HepG2 (cell line): Measurements from ENCODE around the gene RUSF1. TPM values are rescaled to one million over a fixed set of nuclear protein-coding genes. Genes with fewer than 3 reads are reported as not detected.
A peak's percentile ranks its signal among the peaks of the same experiment; 100 is the strongest.

Experiments
- ARNT ChIP-seq: fragments of 450-650 bp; IDR thresholded peaks from 2 replicates; pipeline ENCODE4 v1.6.1; 2017
- ATF5 ChIP-seq: sonication (generic); formaldehyde crosslinking; IDR thresholded peaks from 2 replicates; pipeline ENCODE4 v1.4.0; 2020; ENCODE audit warnings: mild to moderate bottlenecking, low read depth, missing genetic modification reagents
- ESRRA ChIP-seq: sonication (generic); formaldehyde crosslinking; IDR thresholded peaks from 2 replicates; pipeline ENCODE4 v1.5.1; 2020; ENCODE audit warnings: mild to moderate bottlenecking, low read depth, missing genetic modification reagents
- FOXO4 ChIP-seq: sonication (generic); formaldehyde crosslinking; conservative IDR thresholded peaks from 2 replicates; pipeline ENCODE4 v1.8.1; 2023; ENCODE audit warnings: missing genetic modification reagents
- HMG20B ChIP-seq: conservative IDR thresholded peaks from 2 replicates; pipeline ENCODE4 v1.6.1; 2016; ENCODE audit warnings: missing genetic modification reagents, missing compliant biosample characterization
- MLXIP ChIP-seq: sonication (generic); formaldehyde crosslinking; IDR thresholded peaks from 2 replicates; pipeline ENCODE4 v1.9.0; 2021; ENCODE audit warnings: missing genetic modification reagents, borderline replicate concordance
- NFRKB ChIP-seq: fragments of 450-650 bp; IDR thresholded peaks from 2 replicates; pipeline ENCODE4 v1.6.1; 2017
- PAF1 ChIP-seq: IDR thresholded peaks from 2 replicates; pipeline ENCODE4 v1.6.1; 2016; ENCODE audit warnings: missing genetic modification reagents, missing compliant biosample characterization
- RXRB ChIP-seq: IDR thresholded peaks from 2 replicates; pipeline ENCODE4 v1.6.1; 2016; ENCODE audit warnings: borderline replicate concordance, missing genetic modification reagents, missing compliant biosample characterization
- SNAPC2 ChIP-seq: sonication (generic); formaldehyde crosslinking; IDR thresholded peaks from 2 replicates; pipeline ENCODE4 v1.8.1; 2022; ENCODE audit warnings: mild to moderate bottlenecking, missing genetic modification reagents
- TRIM22 ChIP-seq: fragments of 450-650 bp; IDR thresholded peaks from 2 replicates; pipeline ENCODE4 v1.6.1; 2017
- U2AF2 ChIP-seq: fragments of 200-400 bp; formaldehyde crosslinking; IDR thresholded peaks from 2 replicates; pipeline ENCODE4 v1.6.1; 2017; ENCODE audit warnings: low read depth, mild to moderate bottlenecking, low read length
- ZBTB20 ChIP-seq: sonication (generic); formaldehyde crosslinking; IDR thresholded peaks from 2 replicates; pipeline ENCODE4 v1.8.1; 2023; ENCODE audit warnings: missing genetic modification reagents, low read depth, mild to moderate bottlenecking, borderline replicate concordance
- ZBTB8A ChIP-seq: sonication (generic); formaldehyde crosslinking; IDR thresholded peaks from 2 replicates; pipeline ENCODE4 v1.4.0; 2020; ENCODE audit warnings: mild to moderate bottlenecking, low read depth, missing genetic modification reagents, borderline replicate concordance
- ZFAT ChIP-seq: sonication (generic); formaldehyde crosslinking; conservative IDR thresholded peaks from 2 replicates; pipeline ENCODE4 v1.8.1; 2023; ENCODE audit warnings: missing genetic modification reagents, inconsistent platforms
- ZNF24 ChIP-seq: fragments of 450-650 bp; IDR thresholded peaks from 2 replicates; pipeline ENCODE4 v1.6.1; 2017; ENCODE audit warnings: antibody characterized with exemption, mild to moderate bottlenecking
- ZNF263 ChIP-seq: sonication (generic); formaldehyde crosslinking; IDR thresholded peaks from 2 replicates; pipeline ENCODE4 v1.4.0; 2020; ENCODE audit warnings: missing genetic modification reagents
- ZNF607 ChIP-seq: sonication (generic); formaldehyde crosslinking; IDR thresholded peaks from 2 replicates; pipeline ENCODE4 v1.5.1; 2020; ENCODE audit warnings: missing genetic modification reagents, mild to moderate bottlenecking, borderline replicate concordance
- polyA plus RNA-seq, 8 experiments: library from polyadenylated mRNA; depleted of rRNA in 3 of 8; stranded (reverse) in 7 of 8; unstranded in 1 of 8; fragments of >200 nt; fragmentation: Illumina TruSeq in 4 of 8; extraction: Trizol in 4 of 8; gene quantifications; 2 replicates each; pipeline versions ENCODE4 v1.2.1 to v1.2.3, GENCODE V29; 2011 to 2016; ENCODE audit warnings: low read depth in 4 of 8, missing spikeins in 1 of 8, mixed read lengths in 1 of 8; ENCODE audit not compliant: insufficient read depth in 1 of 8
- total RNA-seq, 5 experiments: library from RNA; depleted of rRNA; stranded (reverse); fragments of >200 nt; fragmentation: Illumina TruSeq; extraction: Trizol; gene quantifications; 2 replicates each; pipeline ENCODE4 v1.2.3, GENCODE V29; 2016; ENCODE audit warnings: low read depth in 1 of 5
- TF ChIP-seq, protein P1 (sequence below): IDR thresholded peaks from 2 replicates; pipeline ENCODE4 v1.6.1; 2016; ENCODE audit warnings: low read depth, borderline replicate concordance
- TF ChIP-seq, protein P2 (sequence below): sonication (generic); formaldehyde crosslinking; IDR thresholded peaks from 2 replicates; pipeline ENCODE4 v1.4.0; 2020; ENCODE audit warnings: missing genetic modification reagents

The RUSF1 gene
- total and polyA plus RNA-seq, 2 of the 13 experiments (the other 11 are each of a cell fraction or from before 2014, with no cell fraction given), result 40.8 to 50.2 TPM

- TF ChIP-seq ZNF607 (CRISPR knock-in tag) (no peak; the same call in 1 of the 2 replicates), U2AF2 (no peak), RXRB (CRISPR knock-in tag) (peak; percentile 86), SNAPC2 (CRISPR knock-in tag) (peak; percentile 90), HMG20B (CRISPR knock-in tag) (peak; percentile 73; the same call in 1 of the 2 replicates), FOXO4 (no peak), PAF1 (CRISPR knock-in tag) (no peak), ATF5 (CRISPR knock-in tag) (0 out of 2 replicates have a peak, but pooled peaks have one; percentile 71), ZBTB20 (CRISPR knock-in tag) (peak; percentile 95; the same call in 1 of the 2 replicates), ZBTB8A (no peak), ARNT (no peak), MLXIP (CRISPR knock-in tag) (no peak), NFRKB (no peak), ZNF24 (no peak), ESRRA (peak; percentile 88), TRIM22 (no peak), ZNF263 (peak; percentile 49; the same call in 1 of the 2 replicates), ZFAT (peak; percentile 78; the same call in 1 of the 2 replicates)
- TF ChIP-seq, protein P1, sequence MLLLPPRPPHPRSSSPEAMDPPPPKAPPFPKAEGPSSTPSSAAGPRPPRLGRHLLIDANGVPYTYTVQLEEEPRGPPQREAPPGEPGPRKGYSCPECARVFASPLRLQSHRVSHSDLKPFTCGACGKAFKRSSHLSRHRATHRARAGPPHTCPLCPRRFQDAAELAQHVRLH (CRISPR knock-in tag), result peak; percentile 92
- TF ChIP-seq, protein P2, sequence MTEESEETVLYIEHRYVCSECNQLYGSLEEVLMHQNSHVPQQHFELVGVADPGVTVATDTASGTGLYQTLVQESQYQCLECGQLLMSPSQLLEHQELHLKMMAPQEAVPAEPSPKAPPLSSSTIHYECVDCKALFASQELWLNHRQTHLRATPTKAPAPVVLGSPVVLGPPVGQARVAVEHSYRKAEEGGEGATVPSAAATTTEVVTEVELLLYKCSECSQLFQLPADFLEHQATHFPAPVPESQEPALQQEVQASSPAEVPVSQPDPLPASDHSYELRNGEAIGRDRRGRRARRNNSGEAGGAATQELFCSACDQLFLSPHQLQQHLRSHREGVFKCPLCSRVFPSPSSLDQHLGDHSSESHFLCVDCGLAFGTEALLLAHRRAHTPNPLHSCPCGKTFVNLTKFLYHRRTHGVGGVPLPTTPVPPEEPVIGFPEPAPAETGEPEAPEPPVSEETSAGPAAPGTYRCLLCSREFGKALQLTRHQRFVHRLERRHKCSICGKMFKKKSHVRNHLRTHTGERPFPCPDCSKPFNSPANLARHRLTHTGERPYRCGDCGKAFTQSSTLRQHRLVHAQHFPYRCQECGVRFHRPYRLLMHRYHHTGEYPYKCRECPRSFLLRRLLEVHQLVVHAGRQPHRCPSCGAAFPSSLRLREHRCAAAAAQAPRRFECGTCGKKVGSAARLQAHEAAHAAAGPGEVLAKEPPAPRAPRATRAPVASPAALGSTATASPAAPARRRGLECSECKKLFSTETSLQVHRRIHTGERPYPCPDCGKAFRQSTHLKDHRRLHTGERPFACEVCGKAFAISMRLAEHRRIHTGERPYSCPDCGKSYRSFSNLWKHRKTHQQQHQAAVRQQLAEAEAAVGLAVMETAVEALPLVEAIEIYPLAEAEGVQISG, result peak; percentile 82
Measured at GRCh38 chr16:31458073-31458843, 49.9 kb downstream of the RUSF1 start (continued).
